CD14-positive monocyte (primary cell): Measurements from ENCODE around the gene CPAMD8. TPM values are rescaled to one million over a fixed set of nuclear protein-coding genes. Genes with fewer than 3 reads are reported as not detected.

Experiments used
- DNase-seq, 3 donors: peaks; one replicate each; pipeline ENCODE4 v3.0.0-alpha.2; 2011 to 2022
- H2AFZ ChIP-seq: 2 replicates; pipeline ENCODE4 v1.6.0; 2012; ENCODE audit warnings: mild to moderate bottlenecking, low read depth, low read length, inconsistent platforms; ENCODE audit not compliant: insufficient read depth, poor library complexity, severe bottlenecking
- H3K27ac ChIP-seq, 2 donors: 1 replicate in 1 of 2; 2 replicates in 1 of 2; pipeline ENCODE4 v1.5.1; 2012 to 2013; ENCODE audit warnings: low read length in 2 of 2, control low read depth in 1 of 2, inconsistent platforms in 1 of 2, low read depth in 1 of 2, mild to moderate bottlenecking in 1 of 2
- H3K27me3 ChIP-seq, 2 donors: one replicate each; pipeline versions ENCODE4 v1.6.0 to v1.6.1; 2011 to 2013; ENCODE audit warnings: low read length in 2 of 2; ENCODE audit not compliant: control insufficient read depth in 2 of 2, insufficient read depth in 2 of 2
- H3K36me3 ChIP-seq, 2 donors: replicated peaks in 1 of 2; 1 replicate in 1 of 2; 2 replicates in 1 of 2; pipeline versions ENCODE4 v1.5.1 to v1.6.1; 2012 to 2013; ENCODE audit warnings: low read length in 2 of 2, control low read depth in 1 of 2, inconsistent platforms in 1 of 2, mild to moderate bottlenecking in 1 of 2; ENCODE audit not compliant: insufficient read depth in 2 of 2, control insufficient read depth in 1 of 2
- H3K4me1 ChIP-seq, 2 donors: 1 replicate in 1 of 2; 2 replicates in 1 of 2; pipeline versions ENCODE4 v1.5.1 to v1.6.1; 2012 to 2013; ENCODE audit warnings: low read length in 2 of 2, control low read depth in 1 of 2, inconsistent platforms in 1 of 2, mild to moderate bottlenecking in 1 of 2, moderate library complexity in 1 of 2; ENCODE audit not compliant: insufficient read depth in 2 of 2, control insufficient read depth in 1 of 2
- H3K4me2 ChIP-seq: replicated peaks from 2 replicates; pipeline ENCODE3; 2012; ENCODE audit warnings: low read length, moderate library complexity, mild to moderate bottlenecking; ENCODE audit not compliant: poor library complexity, severe bottlenecking; ENCODE audit errors: extremely low read depth
- H3K4me3 ChIP-seq, 3 experiments: fragments of 200-600 bp in 1 of 3; sonication (generic) in 1 of 3; replicated peaks in 1 of 3; 1 replicate in 2 of 3; 2 replicates in 1 of 3; pipeline ENCODE4 v1.5.1; 2011 to 2013; ENCODE audit warnings: low read length in 3 of 3, mild to moderate bottlenecking in 3 of 3, control low read depth in 2 of 3, low read depth in 2 of 3, inconsistent platforms in 1 of 3, moderate library complexity in 1 of 3
- H3K79me2 ChIP-seq: 2 replicates; pipeline ENCODE4 v1.6.0; 2012; ENCODE audit warnings: mild to moderate bottlenecking, control low read depth, inconsistent platforms, low read length, moderate library complexity; ENCODE audit not compliant: insufficient read depth
- H3K9ac ChIP-seq: 2 replicates; pipeline ENCODE4 v1.6.0; 2017; ENCODE audit warnings: low read length, mild to moderate bottlenecking; ENCODE audit not compliant: insufficient read depth, poor library complexity, severe bottlenecking
- H3K9me3 ChIP-seq, 2 donors: replicated peaks in 1 of 2; 1 replicate in 1 of 2; 2 replicates in 1 of 2; pipeline versions ENCODE4 v1.5.1 to v1.6.1; 2012 to 2013; ENCODE audit warnings: low read length in 2 of 2, control low read depth in 1 of 2; ENCODE audit not compliant: control insufficient read depth in 1 of 2, insufficient read depth in 1 of 2
- H4K20me1 ChIP-seq: 2 replicates; pipeline ENCODE4 v1.6.0; 2012; ENCODE audit warnings: mild to moderate bottlenecking, low read length, control low read depth, moderate library complexity; ENCODE audit not compliant: insufficient read depth
- H3K27ac Mint-ChIP-seq, 7 donors: one replicate each; pipeline ENCODE4 v1.8.0; 2020; ENCODE audit warnings: mild to moderate bottlenecking in 7 of 7, mixed read lengths in 7 of 7, moderate library complexity in 6 of 7, inconsistent platforms in 2 of 7
- H3K27me3 Mint-ChIP-seq, 3 donors: one replicate each; pipeline ENCODE4 v1.8.0; 2021 to 2022; ENCODE audit warnings: low read depth in 3 of 3, mild to moderate bottlenecking in 3 of 3, mixed read lengths in 3 of 3, moderate library complexity in 3 of 3, inconsistent platforms in 1 of 3
- H3K36me3 Mint-ChIP-seq, 2 donors: one replicate each; pipeline ENCODE4 v1.8.0; 2020; ENCODE audit warnings: mixed read lengths in 2 of 2, inconsistent platforms in 1 of 2, mild to moderate bottlenecking in 1 of 2
- H3K4me1 Mint-ChIP-seq: one replicate; pipeline ENCODE4 v1.8.0; 2020; ENCODE audit warnings: mild to moderate bottlenecking, mixed read lengths
- H3K4me3 Mint-ChIP-seq, 2 donors: one replicate each; pipeline ENCODE4 v1.8.0; 2020; ENCODE audit warnings: mild to moderate bottlenecking in 2 of 2, mixed read lengths in 2 of 2, moderate library complexity in 1 of 2
- H3K9me3 Mint-ChIP-seq, 7 donors: one replicate each; pipeline ENCODE4 v1.8.0; 2020 to 2022; ENCODE audit warnings: mixed read lengths in 7 of 7, mild to moderate bottlenecking in 6 of 7, moderate library complexity in 6 of 7, inconsistent platforms in 2 of 7
- WGBS: methylation state at CpG from one replicate; pipeline ENCODE4 v1.1.5; 2013; ENCODE audit warnings: missing lambda C conversion rate; ENCODE audit not compliant: insufficient coverage; 5-methylcytosine and 5-hydroxymethylcytosine counted together
- intact Hi-C, 2 donors: fragments of 100-400 bp; cut with micrococcal nuclease; formaldehyde crosslinking; loops; one replicate each; pipeline versions ENCODE4 v1.15.0 to v1.15.1; 2023
- polyA plus RNA-seq, 3 donors: library from polyadenylated mRNA; depleted of rRNA in 1 of 3; unstranded in 2 of 3; stranded (reverse) in 1 of 3; fragments of 300-500 nt in 2 of 3; fragments of >200 nt in 1 of 3; fragmentation: Illumina TruSeq in 2 of 3; gene quantifications; 1 replicate in 2 of 3; 2 replicates in 1 of 3; pipeline ENCODE4 v1.2.3, GENCODE V29; 2012 to 2021
- TF ChIP-seq, protein P1 (sequence below): fragments of 200-600 bp; IDR thresholded peaks from one replicate; pipeline ENCODE4 v1.8.0; 2022; ENCODE audit warnings: antibody characterized with exemption, mild to moderate bottlenecking

Gene CPAMD8
- polyA plus RNA-seq, 3 donors, result 5.1 to 53.4 (median 5.4) TPM

GRCh38 chr19:16895467-16896145, 131.0 kb downstream of the CPAMD8 start:
- H3K4me2 ChIP-seq, result peak overlapping the region; percentile 99
- peaks cover 0 to 37% of the 10 kb centered on the region in 2 donors for H3K27me3 ChIP-seq
- peak overlapping the region in 2 of 7 donors; percentile 13 to 53 for H3K27ac Mint-ChIP-seq
- H3K79me2 ChIP-seq, result no peaks in the 10 kb centered on the region
- H3K4me3 ChIP-seq, result peak overlapping the region; percentile 58 to 84 (median 73)
- H3K9ac ChIP-seq, result peak overlapping the region; percentile 65
- H3K36me3 Mint-ChIP-seq, result peaks cover 13 to 20% of the 10 kb centered on the region in 2 donors
- peak overlapping the region; percentile 61 to 65 for H3K4me3 Mint-ChIP-seq
- H3K9me3 ChIP-seq, result no peaks in the 10 kb centered on the region
- peaks cover 48% of the 10 kb centered on the region for H3K4me1 Mint-ChIP-seq
- H3K4me1 ChIP-seq, result peaks cover 55 to 62% of the 10 kb centered on the region in 2 donors
- TF ChIP-seq, protein P1, sequence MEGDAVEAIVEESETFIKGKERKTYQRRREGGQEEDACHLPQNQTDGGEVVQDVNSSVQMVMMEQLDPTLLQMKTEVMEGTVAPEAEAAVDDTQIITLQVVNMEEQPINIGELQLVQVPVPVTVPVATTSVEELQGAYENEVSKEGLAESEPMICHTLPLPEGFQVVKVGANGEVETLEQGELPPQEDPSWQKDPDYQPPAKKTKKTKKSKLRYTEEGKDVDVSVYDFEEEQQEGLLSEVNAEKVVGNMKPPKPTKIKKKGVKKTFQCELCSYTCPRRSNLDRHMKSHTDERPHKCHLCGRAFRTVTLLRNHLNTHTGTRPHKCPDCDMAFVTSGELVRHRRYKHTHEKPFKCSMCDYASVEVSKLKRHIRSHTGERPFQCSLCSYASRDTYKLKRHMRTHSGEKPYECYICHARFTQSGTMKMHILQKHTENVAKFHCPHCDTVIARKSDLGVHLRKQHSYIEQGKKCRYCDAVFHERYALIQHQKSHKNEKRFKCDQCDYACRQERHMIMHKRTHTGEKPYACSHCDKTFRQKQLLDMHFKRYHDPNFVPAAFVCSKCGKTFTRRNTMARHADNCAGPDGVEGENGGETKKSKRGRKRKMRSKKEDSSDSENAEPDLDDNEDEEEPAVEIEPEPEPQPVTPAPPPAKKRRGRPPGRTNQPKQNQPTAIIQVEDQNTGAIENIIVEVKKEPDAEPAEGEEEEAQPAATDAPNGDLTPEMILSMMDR, result no peak
- 100% methylated on average over 2 of the region's 30 CpGs for WGBS
- H3K27ac ChIP-seq, result no peak overlapping the region
- intact Hi-C loops, result loop anchor here (2.0 to 5.0 kb wide), 2 partner anchors 63 to 117 kb away; no protein-coding TSS in a partner anchor
- H3K36me3 ChIP-seq, result no peaks in the 10 kb centered on the region
- no peaks in the 10 kb centered on the region for H4K20me1 ChIP-seq
- peaks cover 37 to 63% (median 44%) of the 10 kb centered on the region in 3 donors for H3K27me3 Mint-ChIP-seq
- peaks cover 0 to 6% (median 2%) of the 10 kb centered on the region in 7 donors for H3K9me3 Mint-ChIP-seq
- peak overlapping the region; percentile 92 for H2AFZ ChIP-seq
- DNase-seq, result peak in 2 of 3 donors; percentile 27 to 46

DNA sequence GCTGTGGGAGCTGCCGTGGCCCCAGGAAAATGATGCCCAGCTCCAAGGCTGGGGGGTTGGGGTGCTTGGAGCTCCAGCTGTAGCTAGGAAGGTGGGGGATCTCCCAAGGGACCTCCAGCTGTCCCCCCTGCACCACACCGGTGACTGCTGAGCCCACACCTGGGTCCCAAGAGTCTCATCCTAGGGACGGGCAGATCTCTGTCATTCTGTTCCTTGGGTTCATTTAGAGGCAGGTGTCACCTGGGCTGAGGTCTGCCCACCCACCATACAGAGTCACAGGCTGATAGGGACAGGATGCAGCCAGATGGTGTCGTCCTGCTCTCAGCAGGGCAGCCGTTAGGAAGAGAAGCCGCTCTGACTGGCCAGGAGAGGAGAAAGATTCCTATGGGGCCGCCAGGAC, 132.5 kb downstream of the CPAMD8 start:
- 88% methylated on average over 5 of the region's 7 CpGs for WGBS
- H3K4me1 ChIP-seq, result peaks cover 42 to 49% of the 10 kb centered on the region in 2 donors
- peak overlapping the region in 1 of 2 donors; percentile 73 for H3K4me3 Mint-ChIP-seq
- no peaks in the 10 kb centered on the region for H4K20me1 ChIP-seq
- H3K9me3 ChIP-seq, result no peaks in the 10 kb centered on the region
- peaks cover 41 to 76% (median 48%) of the 10 kb centered on the region in 3 donors for H3K27me3 Mint-ChIP-seq
- peak overlapping the region in 1 of 7 donors; percentile 54 for H3K27ac Mint-ChIP-seq
- intact Hi-C loops, result loop anchor here in 1 of 2 donors (5.0 kb wide), 1 partner anchor 62 kb away; no protein-coding TSS in a partner anchor
- TF ChIP-seq, protein P1, result no peak
- peaks cover 40% of the 10 kb centered on the region for H3K4me1 Mint-ChIP-seq
- no peak overlapping the region for H3K27ac ChIP-seq
- no peaks in the 10 kb centered on the region for H3K36me3 ChIP-seq
- H3K9ac ChIP-seq, result no peak overlapping the region
- H3K79me2 ChIP-seq, result no peaks in the 10 kb centered on the region
- H2AFZ ChIP-seq, result peak overlapping the region; percentile 38
- no peak overlapping the region for H3K4me2 ChIP-seq
- DNase-seq, result no peak
- H3K9me3 Mint-ChIP-seq, result peaks cover 0 to 7% (median 2%) of the 10 kb centered on the region in 7 donors
- H3K36me3 Mint-ChIP-seq, result peaks cover 13 to 20% of the 10 kb centered on the region in 2 donors
- peak overlapping the region in 1 of 3 experiments; percentile 7 for H3K4me3 ChIP-seq
- H3K27me3 ChIP-seq, result peaks cover 0 to 41% of the 10 kb centered on the region in 2 donors
